Measurements from ENCODE around the gene CDK5RAP2. TPM values are rescaled to one million over a fixed set of nuclear protein-coding genes. Genes with fewer than 3 reads are reported as not detected.
A peak's percentile ranks its signal among the peaks of the same experiment; 100 is the strongest.

The CDK5RAP2 gene
- total RNA-seq, 1 donor from 2014 or later: 59.8 TPM

DNA sequence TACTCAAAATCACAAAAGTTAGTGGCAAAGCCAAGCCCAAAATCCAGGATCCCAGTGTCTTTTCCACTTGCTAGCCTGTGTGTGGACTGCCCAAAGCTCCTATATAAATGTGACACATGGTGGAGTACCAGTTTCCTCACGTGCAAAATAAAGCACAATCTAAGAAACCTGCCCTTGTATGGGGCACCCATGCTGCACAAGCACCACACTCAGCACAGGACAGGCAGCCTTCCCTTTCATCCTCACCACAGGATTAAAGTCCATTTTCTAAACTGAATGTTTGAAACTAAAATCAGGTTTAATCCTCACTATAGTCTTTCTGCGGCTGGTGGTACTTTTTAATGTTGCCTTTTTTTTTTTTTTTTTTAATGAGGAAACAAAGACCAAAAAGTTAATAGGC lies 5.5 kb downstream of the CDK5RAP2 start:
- H3K4me1 Mint-ChIP-seq (ENCODE audit: low read depth): peaks cover 39% of the 10 kb centered on the region

DNA sequence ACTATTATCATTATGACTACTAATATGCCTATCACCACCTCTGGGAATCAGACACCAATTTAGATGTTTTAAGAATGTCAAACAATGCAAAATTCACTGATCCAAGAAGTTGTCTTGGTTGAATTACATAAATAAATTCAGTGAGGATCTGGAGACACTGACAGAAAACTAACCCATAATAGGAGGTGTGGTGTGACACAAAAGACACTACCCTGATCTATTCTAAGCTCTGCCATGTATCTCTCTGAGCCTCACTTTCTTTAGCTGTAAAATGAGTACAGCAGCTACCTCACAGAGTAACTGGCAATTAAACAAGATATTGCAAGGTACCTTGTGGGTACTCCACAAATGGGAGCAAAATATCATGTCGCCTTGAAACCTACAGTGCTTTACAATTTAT lies 7.5 kb downstream of the CDK5RAP2 start:
- H3K9me3 Mint-ChIP-seq: no peaks in the 10 kb centered on the region
- no peak overlapping the region for H3K27ac Mint-ChIP-seq
- no peak for DNase-seq (ENCODE audit: low spot score)
- peaks cover 27% of the 10 kb centered on the region for H3K4me1 Mint-ChIP-seq (ENCODE audit: low read depth)
- H3K36me3 Mint-ChIP-seq (ENCODE audit: low read depth): peaks cover 55% of the 10 kb centered on the region
- H3K4me3 Mint-ChIP-seq (ENCODE audit: low read depth): no peak overlapping the region
- no peaks in the 10 kb centered on the region for H3K27me3 Mint-ChIP-seq (ENCODE audit: low read depth)
- intact Hi-C loops (cut with micrococcal nuclease): no loop called here

More for the DNA sequence above, 5.5 kb downstream of the CDK5RAP2 start:
- intact Hi-C loops (cut with micrococcal nuclease): no loop called here
- no peak overlapping the region for H3K27ac Mint-ChIP-seq
- no peak for DNase-seq (ENCODE audit: low spot score)
- H3K9me3 Mint-ChIP-seq: no peaks in the 10 kb centered on the region
- H3K27me3 Mint-ChIP-seq (ENCODE audit: low read depth): no peaks in the 10 kb centered on the region
- no peak overlapping the region for H3K4me3 Mint-ChIP-seq (ENCODE audit: low read depth)
- peaks cover 44% of the 10 kb centered on the region for H3K36me3 Mint-ChIP-seq (ENCODE audit: low read depth)

DNA sequence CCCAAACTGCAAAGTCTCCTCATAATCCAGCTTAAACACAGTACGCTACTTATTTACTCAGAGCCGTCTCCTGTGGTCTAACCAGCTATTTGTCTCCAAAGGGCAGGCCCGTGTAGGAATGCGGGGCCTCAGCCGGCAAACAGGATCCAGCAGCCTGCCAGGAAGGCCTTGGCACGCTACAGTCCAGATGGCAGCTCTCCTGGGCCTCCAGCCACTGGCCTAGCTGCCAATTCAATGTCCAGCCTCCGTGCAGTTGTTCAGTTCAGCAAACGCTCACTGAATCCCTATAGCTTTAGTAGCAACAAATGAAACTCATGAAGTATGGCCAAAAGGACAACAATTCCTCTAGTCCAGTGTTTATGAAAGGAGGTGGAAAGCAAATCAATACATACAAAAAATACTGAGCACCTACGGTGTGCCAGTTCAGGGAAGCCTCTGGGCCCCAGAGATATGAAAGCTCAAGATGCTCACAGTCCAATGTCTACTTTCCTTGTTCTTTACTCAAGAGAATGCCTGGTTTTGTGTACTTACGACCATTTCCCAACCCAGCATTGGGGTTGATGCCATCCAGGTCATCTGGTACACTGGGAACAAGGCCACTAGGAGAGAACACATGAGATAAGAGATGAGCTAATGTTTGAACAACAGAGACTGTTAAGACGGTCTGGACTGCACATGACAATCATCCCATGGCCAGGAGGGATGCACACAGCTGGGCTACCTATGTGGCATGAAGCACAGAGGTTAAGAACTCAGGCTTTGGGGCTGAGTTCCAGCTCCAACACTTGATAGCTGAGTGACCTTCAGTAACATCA lies 8.3 kb downstream of the CDK5RAP2 start:
- Mint-ChIP-seq H3K4me1 (ENCODE audit: low read depth) (peaks cover 21% of the 10 kb centered on the region), H3K27ac (no peak overlapping the region), H3K27me3 (ENCODE audit: low read depth) (no peaks in the 10 kb centered on the region), H3K9me3 (no peaks in the 10 kb centered on the region), H3K36me3 (ENCODE audit: low read depth) (peaks cover 56% of the 10 kb centered on the region), H3K4me3 (ENCODE audit: low read depth) (no peak overlapping the region)
- DNase-seq (ENCODE audit: low spot score): no peak
- intact Hi-C loops (cut with micrococcal nuclease): no loop called here

DNA sequence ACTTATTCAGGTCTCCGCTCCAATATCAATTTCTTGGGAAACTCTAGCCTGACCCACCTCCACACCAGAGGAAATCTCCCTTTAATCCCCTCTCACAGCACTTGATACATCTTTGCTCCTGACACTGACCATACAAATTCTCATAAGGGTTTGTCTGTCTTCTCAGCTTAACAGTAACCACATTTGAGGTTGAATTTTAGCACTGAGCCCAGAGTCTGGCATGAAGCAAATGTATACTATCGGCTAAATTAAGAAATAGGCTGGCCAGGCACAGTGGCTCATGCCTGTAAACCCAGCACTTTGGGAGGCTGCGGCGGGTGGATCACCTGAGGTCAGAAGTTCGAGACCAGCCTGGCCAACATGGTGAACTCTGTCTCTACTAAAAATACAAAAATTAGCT lies 9.7 kb downstream of the CDK5RAP2 start:
- Mint-ChIP-seq H3K36me3 (ENCODE audit: low read depth) (peaks cover 61% of the 10 kb centered on the region), H3K27me3 (ENCODE audit: low read depth) (no peaks in the 10 kb centered on the region), H3K4me1 (ENCODE audit: low read depth) (peaks cover 11% of the 10 kb centered on the region), H3K4me3 (ENCODE audit: low read depth) (no peak overlapping the region), H3K27ac (no peak overlapping the region), H3K9me3 (no peaks in the 10 kb centered on the region)
- no peak for DNase-seq (ENCODE audit: low spot score)
- intact Hi-C loops (cut with micrococcal nuclease): no loop called here

DNA sequence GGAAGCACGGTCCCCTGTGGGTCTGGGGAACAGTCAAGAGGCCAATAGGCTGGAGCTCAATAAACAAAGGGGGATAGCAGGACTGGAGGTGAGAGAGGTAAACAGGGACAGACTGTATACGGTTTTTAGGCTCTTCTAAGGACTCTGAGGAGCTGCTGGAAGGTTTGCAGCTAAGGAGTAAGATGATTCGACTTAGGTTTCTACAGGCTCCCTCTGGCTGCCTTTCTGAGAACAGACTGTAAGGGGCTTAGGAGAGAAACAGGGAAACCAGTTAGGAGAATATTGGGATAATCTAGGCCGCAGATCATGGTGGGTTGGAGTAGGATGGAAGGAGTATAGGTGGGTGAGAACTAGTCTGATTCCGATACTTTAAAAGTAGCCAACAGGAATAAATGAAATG lies 10.4 kb downstream of the CDK5RAP2 start:
- H3K27me3 Mint-ChIP-seq (ENCODE audit: low read depth): no peaks in the 10 kb centered on the region
- H3K4me3 Mint-ChIP-seq (ENCODE audit: low read depth): no peak overlapping the region
- H3K36me3 Mint-ChIP-seq (ENCODE audit: low read depth): peaks cover 68% of the 10 kb centered on the region
- intact Hi-C loops (cut with micrococcal nuclease): no loop called here
- DNase-seq (ENCODE audit: low spot score): no peak
- H3K9me3 Mint-ChIP-seq: no peaks in the 10 kb centered on the region
- H3K27ac Mint-ChIP-seq: no peak overlapping the region
- peaks cover 11% of the 10 kb centered on the region for H3K4me1 Mint-ChIP-seq (ENCODE audit: low read depth)

DNA sequence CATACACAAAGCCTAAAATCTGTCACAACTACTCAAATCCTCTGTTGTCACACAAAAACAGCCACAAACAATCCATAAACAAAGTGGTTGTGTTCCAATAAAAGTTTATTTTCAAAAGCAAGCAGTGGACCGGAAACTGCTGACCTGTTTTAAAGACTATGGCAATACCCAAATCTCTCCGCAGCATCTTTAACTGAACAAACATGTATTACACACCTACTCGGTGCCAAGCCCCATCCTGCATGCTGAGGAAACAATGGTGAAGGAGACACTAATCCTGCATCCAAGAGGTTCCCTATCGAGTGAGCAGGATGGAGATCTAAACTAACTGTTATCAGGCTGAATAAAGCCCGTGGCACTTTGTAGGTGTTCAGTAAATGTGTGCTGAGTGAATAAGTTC lies 11.2 kb downstream of the CDK5RAP2 start:
- no peak for DNase-seq (ENCODE audit: low spot score)
- H3K36me3 Mint-ChIP-seq (ENCODE audit: low read depth): peaks cover 72% of the 10 kb centered on the region
- intact Hi-C loops (cut with micrococcal nuclease): no loop called here
- H3K4me3 Mint-ChIP-seq (ENCODE audit: low read depth): no peak overlapping the region
- peaks cover 4% of the 10 kb centered on the region for H3K4me1 Mint-ChIP-seq (ENCODE audit: low read depth)
- H3K27ac Mint-ChIP-seq: no peak overlapping the region
- no peaks in the 10 kb centered on the region for H3K9me3 Mint-ChIP-seq
- H3K27me3 Mint-ChIP-seq (ENCODE audit: low read depth): no peaks in the 10 kb centered on the region

DNA sequence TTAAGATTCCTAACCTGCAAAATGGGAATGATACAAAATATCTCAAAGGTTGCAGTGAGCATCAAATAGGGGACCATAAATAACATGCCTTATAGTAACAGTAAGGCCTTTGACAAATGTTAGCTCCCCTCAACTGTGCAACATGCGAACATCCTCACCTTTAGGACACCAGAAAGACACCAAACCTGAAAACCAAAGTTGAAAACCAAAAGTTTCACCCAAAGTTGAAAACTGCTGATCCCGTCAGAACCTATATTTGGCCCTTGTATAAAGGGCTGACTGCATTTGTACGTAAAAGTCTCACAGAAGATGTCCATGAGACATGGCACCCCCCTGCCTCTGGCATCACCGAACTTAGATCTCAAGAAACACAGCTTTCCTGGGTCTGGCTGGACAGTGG lies 12.1 kb downstream of the CDK5RAP2 start:
- H3K36me3 Mint-ChIP-seq (ENCODE audit: low read depth): peaks cover 78% of the 10 kb centered on the region

DNA sequence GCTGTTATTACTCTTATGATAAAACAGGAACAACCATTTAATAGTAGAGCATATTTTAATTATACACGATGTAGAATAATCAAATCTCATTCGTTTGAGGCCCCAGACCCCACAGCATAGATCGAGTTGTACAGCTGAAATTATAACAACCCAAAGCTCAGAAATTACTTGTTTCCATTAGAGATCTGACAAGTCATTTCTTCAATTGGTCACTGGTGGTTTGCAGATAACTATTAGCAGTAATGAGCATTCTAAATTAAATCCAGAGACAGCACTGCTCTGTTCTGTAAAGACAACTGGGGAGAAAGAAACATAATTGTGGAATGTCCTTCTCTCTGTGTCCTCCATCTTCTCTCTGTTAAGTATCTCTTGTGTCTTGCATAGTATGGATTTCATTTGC lies 12.9 kb downstream of the CDK5RAP2 start:
- no peak for DNase-seq (ENCODE audit: low spot score)
- intact Hi-C loops (cut with micrococcal nuclease): no loop called here

More for the DNA sequence above, 12.1 kb downstream of the CDK5RAP2 start:
- Mint-ChIP-seq H3K9me3 (no peaks in the 10 kb centered on the region), H3K27ac (no peak overlapping the region), H3K27me3 (ENCODE audit: low read depth) (no peaks in the 10 kb centered on the region), H3K4me1 (ENCODE audit: low read depth) (peaks cover under 1% of the 10 kb centered on the region), H3K4me3 (ENCODE audit: low read depth) (no peak overlapping the region)
- intact Hi-C loops (cut with micrococcal nuclease): no loop called here
- no peak for DNase-seq (ENCODE audit: low spot score)

DNA sequence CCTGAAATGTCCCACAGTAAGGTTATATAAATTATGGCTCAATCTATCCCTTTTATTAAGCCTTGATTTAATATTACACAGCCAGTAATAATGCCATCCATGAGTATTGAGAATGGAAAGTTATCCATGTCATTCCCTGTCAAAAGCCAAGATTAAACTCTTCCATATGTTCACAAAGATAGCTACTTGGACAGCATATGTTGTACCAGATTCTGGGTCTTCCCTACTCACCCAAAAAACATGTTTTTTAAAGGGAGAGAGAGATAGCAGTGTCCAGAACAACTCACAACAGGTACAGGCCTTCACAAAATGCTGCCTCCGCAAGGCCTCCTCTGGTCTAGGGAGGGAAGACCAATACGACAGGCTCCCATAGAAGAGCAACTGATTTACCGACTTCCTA lies 15.4 kb downstream of the CDK5RAP2 start:
- Mint-ChIP-seq H3K9me3 (no peaks in the 10 kb centered on the region), H3K27ac (no peak overlapping the region), H3K4me1 (ENCODE audit: low read depth) (peaks cover 8% of the 10 kb centered on the region), H3K27me3 (ENCODE audit: low read depth) (no peaks in the 10 kb centered on the region), H3K4me3 (ENCODE audit: low read depth) (no peak overlapping the region), H3K36me3 (ENCODE audit: low read depth) (peaks cover 78% of the 10 kb centered on the region)
- no peak for DNase-seq (ENCODE audit: low spot score)
- intact Hi-C loops (cut with micrococcal nuclease): no loop called here

More for the DNA sequence above, 12.9 kb downstream of the CDK5RAP2 start:
- Mint-ChIP-seq H3K27ac (no peak overlapping the region), H3K4me3 (ENCODE audit: low read depth) (no peak overlapping the region), H3K36me3 (ENCODE audit: low read depth) (peaks cover 85% of the 10 kb centered on the region), H3K4me1 (ENCODE audit: low read depth) (peaks cover 5% of the 10 kb centered on the region), H3K27me3 (ENCODE audit: low read depth) (no peaks in the 10 kb centered on the region), H3K9me3 (no peaks in the 10 kb centered on the region)

DNA sequence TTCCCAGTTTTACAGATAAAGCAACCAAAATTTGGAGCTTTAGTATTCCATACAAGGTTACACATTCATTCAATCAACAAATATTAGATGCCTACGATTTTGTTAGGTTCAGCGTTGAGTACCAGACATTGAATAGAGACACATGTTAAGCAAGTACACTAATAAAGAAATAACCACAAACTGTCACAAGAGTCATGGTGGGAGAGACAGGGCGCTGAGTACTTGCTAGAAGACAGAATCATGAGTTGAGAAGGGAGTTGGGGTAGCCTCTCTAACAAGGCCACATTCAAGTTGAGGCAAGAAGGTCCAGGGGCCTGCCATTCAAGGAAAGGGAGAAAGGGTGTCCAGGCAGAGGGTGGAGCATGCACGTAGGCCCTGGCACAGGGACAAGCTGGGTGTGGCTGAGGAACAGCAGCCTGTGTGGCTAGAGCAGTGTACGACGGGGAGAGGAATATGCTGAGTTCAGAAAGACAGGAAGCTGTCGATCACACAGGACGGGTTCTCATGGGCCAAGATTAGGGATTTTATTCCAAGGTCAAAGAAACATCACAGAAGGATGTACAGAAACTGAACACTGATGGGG lies 17.0 kb downstream of the CDK5RAP2 start:
- DNase-seq (ENCODE audit: low spot score): no peak
- Mint-ChIP-seq H3K9me3 (no peaks in the 10 kb centered on the region), H3K27me3 (ENCODE audit: low read depth) (no peaks in the 10 kb centered on the region), H3K4me1 (ENCODE audit: low read depth) (peaks cover 10% of the 10 kb centered on the region), H3K36me3 (ENCODE audit: low read depth) (peaks cover 71% of the 10 kb centered on the region), H3K4me3 (ENCODE audit: low read depth) (no peak overlapping the region), H3K27ac (no peak overlapping the region)
- intact Hi-C loops (cut with micrococcal nuclease): no loop called here

DNA sequence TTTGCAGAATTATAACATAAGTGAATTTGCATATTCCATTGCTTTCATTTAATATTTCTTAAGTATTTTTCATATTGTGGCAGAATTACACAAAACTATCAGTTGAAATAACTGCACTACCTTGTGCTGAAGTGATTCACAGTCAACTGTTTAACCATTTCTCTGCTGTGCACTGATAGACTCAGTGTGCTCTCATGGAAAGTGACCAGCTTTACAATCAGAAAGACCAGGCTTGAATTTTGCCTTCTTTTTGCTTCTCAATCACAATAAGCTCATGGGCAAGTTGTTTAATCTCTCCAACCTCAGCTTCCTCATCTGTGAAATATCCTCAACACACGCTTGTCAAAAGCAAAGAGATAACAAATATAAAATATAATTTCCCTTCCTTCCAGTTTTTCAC lies 18.3 kb downstream of the CDK5RAP2 start:
- Mint-ChIP-seq H3K36me3 (ENCODE audit: low read depth) (peaks cover 66% of the 10 kb centered on the region), H3K9me3 (no peaks in the 10 kb centered on the region), H3K4me1 (ENCODE audit: low read depth) (peaks cover 13% of the 10 kb centered on the region), H3K27me3 (ENCODE audit: low read depth) (no peaks in the 10 kb centered on the region), H3K4me3 (ENCODE audit: low read depth) (no peak overlapping the region), H3K27ac (no peak overlapping the region)
- intact Hi-C loops (cut with micrococcal nuclease): no loop called here
- no peak for DNase-seq (ENCODE audit: low spot score)

DNA sequence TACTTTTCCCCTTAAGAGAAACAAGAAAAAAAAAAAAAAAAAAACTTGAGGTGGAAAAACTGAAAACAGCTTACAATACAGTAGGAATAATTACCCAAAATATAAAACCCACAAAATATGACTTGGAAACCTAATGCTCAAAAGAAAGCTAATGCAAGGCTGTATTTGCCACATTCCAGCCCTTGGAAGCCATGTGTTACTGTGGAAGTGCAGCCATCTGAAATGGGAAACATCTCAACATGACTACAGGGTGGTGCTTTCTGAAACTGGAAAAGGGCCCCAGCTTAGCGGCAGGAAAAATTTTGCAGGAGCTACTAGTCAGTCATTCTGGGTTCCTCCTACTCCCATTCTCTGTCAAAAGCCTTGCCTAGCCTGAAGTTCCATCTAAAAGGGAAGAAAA lies 20.4 kb downstream of the CDK5RAP2 start:
- Mint-ChIP-seq H3K9me3 (no peaks in the 10 kb centered on the region), H3K36me3 (ENCODE audit: low read depth) (peaks cover 57% of the 10 kb centered on the region), H3K4me1 (ENCODE audit: low read depth) (peaks cover 13% of the 10 kb centered on the region), H3K27ac (no peak overlapping the region), H3K4me3 (ENCODE audit: low read depth) (no peak overlapping the region), H3K27me3 (ENCODE audit: low read depth) (no peaks in the 10 kb centered on the region)
- DNase-seq (ENCODE audit: low spot score): no peak
- intact Hi-C loops (cut with micrococcal nuclease): no loop called here

DNA sequence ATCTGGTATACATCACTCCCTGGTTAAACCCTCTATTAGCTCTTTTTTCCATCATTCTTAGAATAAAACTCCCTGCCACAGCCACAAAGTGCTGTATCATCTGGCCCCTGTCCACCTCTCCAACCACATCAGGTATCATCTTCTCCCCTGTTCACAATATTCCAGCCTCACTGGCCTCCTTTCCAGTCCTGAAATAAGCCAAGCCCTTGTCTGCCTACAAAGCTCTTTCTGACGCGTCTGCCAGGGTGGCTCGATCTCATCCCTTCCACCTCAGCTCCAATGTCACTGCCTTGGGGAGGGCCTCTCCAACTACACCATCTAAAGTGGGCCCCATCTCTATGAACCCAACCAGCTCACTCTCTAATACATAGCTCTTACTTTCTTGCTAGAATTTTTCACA lies 21.5 kb downstream of the CDK5RAP2 start:
- Mint-ChIP-seq H3K36me3 (ENCODE audit: low read depth) (peaks cover 56% of the 10 kb centered on the region), H3K27me3 (ENCODE audit: low read depth) (no peaks in the 10 kb centered on the region), H3K27ac (peak overlapping the region; percentile 44), H3K4me1 (ENCODE audit: low read depth) (peaks cover 13% of the 10 kb centered on the region), H3K9me3 (no peaks in the 10 kb centered on the region), H3K4me3 (ENCODE audit: low read depth) (no peak overlapping the region)
- intact Hi-C loops (cut with micrococcal nuclease): no loop called here
- DNase-seq (ENCODE audit: low spot score): no peak
